ENCODE results near the gene NBPF20. TPM values are rescaled to one million over a fixed set of nuclear protein-coding genes. Genes with fewer than 3 reads are reported as not detected.
"Not testable (repeated sequence)": the region's sequence is repeated elsewhere in the genome, so short reads cannot be mapped to it uniquely, and the experiment has no call there.

Gene NBPF20
- total and polyA plus RNA-seq, 2 donors (not counting 3 experiments of a cell fraction or from before 2014, with no cell fraction given): 2.6 to 5.3 TPM

- H3K9me3 ChIP-seq (replicated peaks; ENCODE audit: control insufficient read depth, insufficient read depth, low read length); H3K9ac ChIP-seq (replicated peaks; ENCODE audit: extremely low read depth, insufficient read depth, low read length); H3K27ac ChIP-seq (ENCODE audit: insufficient read depth, low read depth, low read length); CTCF ChIA-PET; H3K9me1 ChIP-seq (replicated peaks; ENCODE audit: control insufficient read depth, extremely low read depth, insufficient read depth, low read length); H3K4me1 ChIP-seq (ENCODE audit: control insufficient read depth, extremely low read depth, insufficient read depth, low read length); H3K36me3 ChIP-seq (ENCODE audit: control insufficient read depth in 2 of 2, extremely low read depth in 1 of 2, insufficient read depth in 2 of 2, low read length in 2 of 2); H3K4me2 ChIP-seq (ENCODE audit: insufficient read depth, low read length); dilution Hi-C loops (cut with MboI; ENCODE audit: extremely low pct_ligation_motif_present, low sequenced_read_pairs); FAIRE-seq; POLR2A ChIA-PET; H4K20me1 ChIP-seq (replicated peaks; ENCODE audit: control insufficient read depth, extremely low read depth, insufficient read depth, low read length); H3K4me3 ChIP-seq (replicated peaks in 1 of 3; ENCODE audit: insufficient read depth in 1 of 3, low read depth in 1 of 3, low read length in 3 of 3); BruUV-seq (replicated peaks); H2AFZ ChIP-seq (ENCODE audit: low read depth, low read length); DNase-seq (ENCODE audit: low read depth, low spot score); intact Hi-C loops (cut with micrococcal nuclease); H3K79me2 ChIP-seq (ENCODE audit: control insufficient read depth, insufficient read depth, low read length): not testable (repeated sequence)
- peaks cover 24 to 31% of the 10 kb centered on the region in 2 experiments for H3K27me3 ChIP-seq (ENCODE audit: control insufficient read depth in 2 of 2, insufficient read depth in 2 of 2, low read length in 2 of 2)
Measured at GRCh38 chr1:145429329-145429728, 3.9 kb upstream of the NBPF20 start.

GRCh38 chr1:145424612-145425435, 579 bp downstream of the NBPF20 start:
- H4K20me1 ChIP-seq (replicated peaks; ENCODE audit: control insufficient read depth, extremely low read depth, insufficient read depth, low read length); H3K9me1 ChIP-seq (replicated peaks; ENCODE audit: control insufficient read depth, extremely low read depth, insufficient read depth, low read length); H3K9me3 ChIP-seq (replicated peaks; ENCODE audit: control insufficient read depth, insufficient read depth, low read length); H3K9ac ChIP-seq (replicated peaks; ENCODE audit: extremely low read depth, insufficient read depth, low read length); FAIRE-seq; BruUV-seq (replicated peaks); CTCF ChIA-PET; POLR2A ChIA-PET; intact Hi-C loops (cut with micrococcal nuclease); H3K79me2 ChIP-seq (ENCODE audit: control insufficient read depth, insufficient read depth, low read length); dilution Hi-C loops (cut with MboI; ENCODE audit: extremely low pct_ligation_motif_present, low sequenced_read_pairs); H3K36me3 ChIP-seq (ENCODE audit: control insufficient read depth in 2 of 2, extremely low read depth in 1 of 2, insufficient read depth in 2 of 2, low read length in 2 of 2); H3K4me1 ChIP-seq (ENCODE audit: control insufficient read depth, extremely low read depth, insufficient read depth, low read length): not testable (repeated sequence)
- Histone ChIP-seq H3K4me2 (ENCODE audit: insufficient read depth, low read length) (peak overlapping the region; percentile 74), H3K4me3 (replicated peaks in 1 of 3; ENCODE audit: insufficient read depth in 1 of 3, low read depth in 1 of 3, low read length in 3 of 3) (peak overlapping the region; percentile 44 to 86 (median 45)), H3K27ac (ENCODE audit: insufficient read depth, low read depth, low read length) (peak overlapping the region; percentile 23), H3K27me3 (ENCODE audit: control insufficient read depth in 2 of 2, insufficient read depth in 2 of 2, low read length in 2 of 2) (peaks cover 19% of the 10 kb centered on the region in 2 experiments), H2AFZ (ENCODE audit: low read depth, low read length) (peak overlapping the region; percentile 98)
- DNase-seq (ENCODE audit: low read depth, low spot score): peak; percentile 16
- peak; percentile 11 for TF ChIP-seq POLR2A (IDR thresholded peaks at IDR 0.05; ENCODE audit: low read depth, low read length)

- H3K27ac ChIP-seq (ENCODE audit: insufficient read depth, low read depth, low read length); DNase-seq (ENCODE audit: low read depth, low spot score); H3K4me3 ChIP-seq (replicated peaks in 1 of 3; ENCODE audit: insufficient read depth in 1 of 3, low read depth in 1 of 3, low read length in 3 of 3); H3K9ac ChIP-seq (replicated peaks; ENCODE audit: extremely low read depth, insufficient read depth, low read length); H3K9me1 ChIP-seq (replicated peaks; ENCODE audit: control insufficient read depth, extremely low read depth, insufficient read depth, low read length); POLR2A ChIA-PET; H3K27me3 ChIP-seq (ENCODE audit: control insufficient read depth in 2 of 2, insufficient read depth in 2 of 2, low read length in 2 of 2); H4K20me1 ChIP-seq (replicated peaks; ENCODE audit: control insufficient read depth, extremely low read depth, insufficient read depth, low read length); H3K9me3 ChIP-seq (replicated peaks; ENCODE audit: control insufficient read depth, insufficient read depth, low read length); intact Hi-C loops (cut with micrococcal nuclease); H3K79me2 ChIP-seq (ENCODE audit: control insufficient read depth, insufficient read depth, low read length); dilution Hi-C loops (cut with MboI; ENCODE audit: extremely low pct_ligation_motif_present, low sequenced_read_pairs); H3K4me1 ChIP-seq (ENCODE audit: control insufficient read depth, extremely low read depth, insufficient read depth, low read length); H3K4me2 ChIP-seq (ENCODE audit: insufficient read depth, low read length); BruUV-seq (replicated peaks); CTCF ChIA-PET; H2AFZ ChIP-seq (ENCODE audit: low read depth, low read length); FAIRE-seq; H3K36me3 ChIP-seq (ENCODE audit: control insufficient read depth in 2 of 2, extremely low read depth in 1 of 2, insufficient read depth in 2 of 2, low read length in 2 of 2): not testable (repeated sequence)
Measured at GRCh38 chr1:145415149-145415548, 10.3 kb downstream of the NBPF20 start.

DNA sequence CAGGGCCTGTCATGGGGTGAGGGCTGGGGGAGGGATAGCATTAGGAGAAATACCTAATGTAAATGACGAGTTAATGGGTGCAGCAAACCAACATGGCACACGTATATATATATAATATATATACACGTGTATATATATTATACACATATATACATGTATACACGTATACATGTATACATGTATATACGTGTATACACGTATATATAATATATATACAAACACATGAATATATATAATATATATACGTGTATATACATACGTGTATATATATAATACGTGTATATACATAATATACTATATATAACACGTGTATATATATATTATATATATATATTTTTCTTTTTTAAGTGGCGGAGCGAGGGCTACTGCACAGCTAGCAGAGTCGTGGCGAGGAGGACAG, 18.1 kb downstream of the NBPF20 start:
- DNase-seq (ENCODE audit: low read depth, low spot score); H3K36me3 ChIP-seq (ENCODE audit: control insufficient read depth in 2 of 2, extremely low read depth in 1 of 2, insufficient read depth in 2 of 2, low read length in 2 of 2); CTCF ChIA-PET; dilution Hi-C loops (cut with MboI; ENCODE audit: extremely low pct_ligation_motif_present, low sequenced_read_pairs); H3K4me1 ChIP-seq (ENCODE audit: control insufficient read depth, extremely low read depth, insufficient read depth, low read length); H2AFZ ChIP-seq (ENCODE audit: low read depth, low read length); H3K9me1 ChIP-seq (replicated peaks; ENCODE audit: control insufficient read depth, extremely low read depth, insufficient read depth, low read length); H3K4me2 ChIP-seq (ENCODE audit: insufficient read depth, low read length); FAIRE-seq; H3K79me2 ChIP-seq (ENCODE audit: control insufficient read depth, insufficient read depth, low read length); H3K9me3 ChIP-seq (replicated peaks; ENCODE audit: control insufficient read depth, insufficient read depth, low read length); H3K27me3 ChIP-seq (ENCODE audit: control insufficient read depth in 2 of 2, insufficient read depth in 2 of 2, low read length in 2 of 2); H3K9ac ChIP-seq (replicated peaks; ENCODE audit: extremely low read depth, insufficient read depth, low read length); intact Hi-C loops (cut with micrococcal nuclease); H3K4me3 ChIP-seq (replicated peaks in 1 of 3; ENCODE audit: insufficient read depth in 1 of 3, low read depth in 1 of 3, low read length in 3 of 3); POLR2A ChIA-PET; BruUV-seq (replicated peaks); H4K20me1 ChIP-seq (replicated peaks; ENCODE audit: control insufficient read depth, extremely low read depth, insufficient read depth, low read length); H3K27ac ChIP-seq (ENCODE audit: insufficient read depth, low read depth, low read length): not testable (repeated sequence)
